HG02973 (cell line): ENCODE results near the gene CHMP4B.
A peak's percentile ranks its signal among the peaks of the same experiment; 100 is the strongest.
"Not testable (repeated sequence)": the region's sequence is repeated elsewhere in the genome, so short reads cannot be mapped to it uniquely, and the experiment has no call there.

Experiments used
- ATAC-seq: cut with Tn5 transposase; IDR thresholded peaks from one replicate; pipeline ENCODE4 v1.9.1; 2021; ENCODE audit warnings: moderate library complexity; ENCODE audit not compliant: unreplicated experiment

The CHMP4B gene

DNA sequence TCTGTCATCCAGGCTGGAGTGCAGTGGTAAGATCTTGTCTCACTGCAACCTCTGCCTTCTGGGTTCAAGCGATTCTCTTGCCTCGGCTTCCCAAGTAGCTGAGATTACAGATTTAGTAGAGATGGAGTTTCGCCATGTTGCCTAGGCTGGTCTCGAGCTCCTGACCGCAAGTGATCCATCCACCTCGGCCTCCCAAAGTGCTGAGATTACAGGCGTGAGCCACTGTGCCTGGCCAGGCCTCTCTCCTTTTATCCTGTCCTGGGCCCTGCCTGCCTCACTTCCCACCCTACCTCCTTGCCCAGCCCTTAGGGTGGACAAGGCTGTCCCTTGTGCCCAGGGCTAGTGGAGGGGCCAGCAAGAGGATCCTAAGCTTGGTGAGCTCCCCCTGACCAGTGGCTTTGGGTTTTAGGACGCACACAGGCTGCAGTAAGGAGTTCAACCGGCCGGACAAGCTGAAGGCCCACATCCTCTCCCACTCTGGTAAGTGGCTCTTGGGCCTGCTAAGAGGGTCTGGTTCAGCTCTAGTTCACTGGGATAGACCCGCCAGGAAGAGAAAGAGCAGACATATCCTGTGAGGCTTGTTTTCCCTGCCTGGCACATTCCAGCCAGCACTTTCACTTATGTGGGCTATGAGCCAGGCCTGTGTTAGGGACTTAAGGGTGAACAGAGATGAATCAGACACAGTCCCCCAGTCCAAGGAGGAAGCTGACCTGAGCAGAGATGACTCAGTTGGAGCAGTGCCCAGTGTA is 21.9 kb upstream of the CHMP4B start:
- no peak for ATAC-seq

DNA sequence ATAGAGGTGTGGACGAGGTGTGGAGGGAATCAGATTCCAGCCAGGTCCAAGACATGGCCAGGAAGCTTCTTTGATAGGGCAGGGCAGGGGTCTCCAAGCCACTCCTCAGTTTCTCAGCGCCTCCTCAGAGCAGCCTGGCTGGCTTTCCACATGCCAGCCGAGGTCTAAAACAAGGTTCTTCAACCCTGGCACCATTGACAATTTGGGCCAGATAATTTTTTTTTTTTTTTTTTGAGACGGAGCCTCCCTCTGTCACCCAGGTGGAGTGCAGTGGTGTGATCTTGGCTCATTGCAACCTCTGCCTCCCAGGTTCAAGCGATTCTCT is 21.3 kb upstream of the CHMP4B start:
- ATAC-seq: no peak

DNA sequence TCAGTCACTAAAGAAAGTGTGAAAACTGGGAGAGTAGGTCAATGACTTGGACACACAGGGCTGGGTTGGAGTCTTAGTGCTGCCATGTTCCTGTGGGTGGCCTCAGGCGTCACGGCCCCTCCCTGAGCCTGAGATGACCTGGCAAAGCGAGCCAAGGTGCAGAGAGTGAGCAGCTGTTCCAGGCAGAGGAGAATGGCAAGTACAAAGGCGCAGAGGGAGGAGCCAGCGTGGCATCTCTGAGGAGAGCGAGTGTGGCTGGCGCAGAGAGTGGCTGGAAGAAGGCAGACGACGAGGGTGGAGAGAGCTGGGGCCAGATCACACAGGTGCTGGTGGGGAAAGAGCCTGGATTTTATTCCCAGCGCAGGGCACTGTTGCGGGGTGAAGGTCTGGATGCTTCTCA is 20.6 kb upstream of the CHMP4B start:
- no peak for ATAC-seq

DNA sequence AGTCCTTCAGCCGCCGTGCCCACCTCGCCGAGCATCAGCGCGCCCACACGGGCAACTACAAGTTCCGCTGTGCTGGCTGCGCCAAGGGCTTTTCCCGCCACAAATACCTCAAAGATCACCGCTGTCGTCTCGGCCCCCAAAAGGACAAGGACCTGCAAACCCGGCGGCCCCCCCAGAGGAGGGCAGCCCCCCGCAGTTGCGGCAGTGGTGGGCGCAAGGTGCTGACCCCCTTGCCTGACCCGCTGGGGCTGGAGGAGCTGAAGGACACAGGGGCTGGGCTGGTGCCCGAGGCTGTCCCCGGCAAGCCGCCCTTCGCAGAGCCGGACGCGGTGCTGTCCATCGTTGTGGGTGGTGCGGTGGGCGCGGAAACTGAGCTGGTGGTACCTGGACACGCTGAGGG is 20.1 kb upstream of the CHMP4B start:
- ATAC-seq: no peak

DNA sequence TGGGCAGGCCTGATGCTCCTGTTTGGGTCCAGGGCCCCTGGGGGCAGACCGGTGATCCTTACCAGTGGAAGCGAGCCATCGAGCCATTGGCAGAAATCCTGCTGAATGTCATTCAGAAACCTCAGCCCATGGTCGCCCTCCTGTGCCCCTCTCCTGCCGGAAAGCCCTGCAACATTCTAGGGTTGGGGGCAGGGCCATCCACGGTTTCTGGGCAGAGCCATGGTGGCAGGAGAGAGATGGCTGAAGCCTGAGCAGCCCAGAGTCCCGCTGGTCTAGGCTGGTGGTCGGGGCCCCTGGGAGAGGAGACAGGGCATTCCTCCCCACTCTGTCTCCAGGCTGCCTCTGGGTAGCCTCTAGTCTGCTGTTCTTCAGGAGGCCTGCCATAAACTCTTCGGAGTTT is 19.6 kb upstream of the CHMP4B start:
- no peak for ATAC-seq

GRCh38 chr20:33791959-33792597 is 19.1 kb upstream of the CHMP4B start:
- ATAC-seq: no peak

DNA sequence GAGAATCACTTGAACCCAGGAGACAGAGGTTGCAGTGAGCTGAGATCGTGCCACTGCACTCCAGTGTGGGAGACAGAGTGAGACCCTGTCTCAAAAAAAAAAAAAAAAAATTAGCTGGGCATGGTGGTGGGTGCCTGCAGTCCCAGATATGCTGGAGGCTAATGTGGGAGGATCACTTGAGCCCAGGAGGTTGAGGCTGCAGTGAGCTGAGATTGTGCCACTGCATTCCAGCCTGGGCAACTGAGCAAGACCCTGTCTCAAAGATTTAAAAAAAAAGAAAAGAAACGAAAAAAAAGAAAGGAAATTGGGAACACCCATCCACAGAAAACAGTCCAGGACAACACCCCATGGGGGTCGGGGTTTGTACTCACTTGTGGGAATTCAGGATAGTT is 18.6 kb upstream of the CHMP4B start:
- ATAC-seq: not testable (repeated sequence)

GRCh38 chr20:33793011-33793931 is 17.9 kb upstream of the CHMP4B start:
- ATAC-seq: no peak

GRCh38 chr20:33796263-33796906 is 14.8 kb upstream of the CHMP4B start:
- ATAC-seq: no peak

- no peak for ATAC-seq
Observed at GRCh38 chr20:33796907-33797544, 14.1 kb upstream of the CHMP4B start.

- no peak for ATAC-seq
Observed at GRCh38 chr20:33798444-33798843, 12.7 kb upstream of the CHMP4B start.

DNA sequence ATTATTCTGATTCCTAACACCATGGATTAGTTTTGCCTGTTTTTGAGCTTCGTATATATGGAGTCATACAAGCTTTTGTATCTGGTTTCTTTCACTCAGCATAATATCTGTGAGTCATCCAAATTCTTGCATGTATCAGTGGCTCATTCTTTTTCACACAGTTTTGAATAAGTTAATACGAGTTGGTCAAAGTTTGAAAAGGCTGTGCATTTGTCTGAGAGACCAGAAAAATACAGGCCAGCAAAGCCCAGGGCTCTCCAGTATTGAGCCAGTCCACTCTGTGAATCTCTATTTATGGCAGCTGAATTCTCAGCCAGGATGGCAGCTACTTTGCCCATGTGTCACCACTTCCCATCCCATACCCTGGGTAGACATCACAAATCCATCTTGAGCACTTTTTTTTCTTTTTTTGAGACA is 7.2 kb upstream of the CHMP4B start:
- ATAC-seq: no peak

- ATAC-seq: no peak
Observed at GRCh38 chr20:33808388-33808787, 2.8 kb upstream of the CHMP4B start.

DNA sequence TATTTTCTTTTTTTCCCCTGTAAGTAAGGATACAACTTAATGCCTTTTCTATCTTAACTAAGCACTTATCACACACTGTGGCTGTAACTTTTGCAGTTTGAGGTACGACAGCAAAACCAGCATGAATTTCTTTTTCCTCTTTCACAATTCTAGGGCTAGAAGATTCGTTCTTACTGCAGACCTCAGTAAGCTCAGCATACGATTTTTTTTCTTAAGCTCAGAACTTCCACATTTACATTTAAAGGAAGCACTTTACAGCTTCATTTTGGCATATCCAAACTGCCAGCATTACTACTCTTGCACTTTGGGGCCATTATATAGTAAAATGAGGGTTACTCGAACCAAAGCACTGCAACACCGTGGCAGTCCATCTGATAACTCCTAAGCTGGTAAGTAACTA is 889 bp upstream of the CHMP4B start:
- no peak for ATAC-seq

DNA sequence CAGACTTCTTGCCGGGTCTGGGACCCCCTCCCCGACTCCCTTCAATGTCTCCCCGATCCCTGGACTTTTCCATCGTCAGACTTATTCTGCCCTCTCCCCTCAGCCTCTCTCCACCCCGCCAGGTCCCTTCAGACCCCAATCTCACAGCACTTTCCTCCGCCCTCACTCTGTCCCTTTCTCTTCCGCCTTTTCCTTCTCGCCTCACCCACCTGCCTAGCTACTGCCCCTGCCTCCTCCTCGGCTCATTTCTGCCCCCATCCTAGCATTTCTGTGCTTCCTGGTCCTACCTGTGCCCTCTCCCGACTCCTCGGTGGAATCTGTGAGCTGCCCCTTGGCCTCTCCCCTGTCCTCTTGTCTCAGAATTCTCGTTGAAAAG is 616 bp downstream of the CHMP4B start:
- peak; percentile 7 for ATAC-seq

GRCh38 chr20:33812152-33812849 is 1.2 kb downstream of the CHMP4B start:
- no peak for ATAC-seq

GRCh38 chr20:33812908-33813462 is 1.8 kb downstream of the CHMP4B start:
- ATAC-seq: no peak

- no peak for ATAC-seq
Observed at GRCh38 chr20:33814238-33814712, 3.1 kb downstream of the CHMP4B start.

DNA sequence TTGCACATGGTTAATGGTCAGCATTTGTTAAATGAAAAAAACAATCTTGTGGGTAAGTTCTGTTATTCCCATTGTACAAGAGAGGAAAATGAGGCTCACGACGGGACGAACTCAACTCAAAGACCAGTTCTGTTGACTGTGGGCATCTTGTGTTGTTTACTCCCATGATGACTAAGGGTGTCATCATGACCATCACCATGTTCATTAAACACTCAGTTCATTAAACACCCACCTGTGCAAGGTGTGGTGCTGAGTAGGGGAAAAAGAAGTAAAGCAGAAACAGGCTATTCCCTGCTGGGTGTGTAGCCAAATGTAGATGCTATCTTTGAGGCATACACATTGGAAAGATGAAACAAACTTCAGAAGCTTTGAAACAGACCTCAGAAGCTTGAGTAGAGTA is 4.5 kb downstream of the CHMP4B start:
- ATAC-seq: no peak

GRCh38 chr20:33816191-33816590 is 5.0 kb downstream of the CHMP4B start:
- no peak for ATAC-seq
